T-helper 17 cell (primary cell): ENCODE data around the gene APBA3. TPM values are rescaled to one million over a fixed set of nuclear protein-coding genes. Genes with fewer than 3 reads are reported as not detected.
A peak's percentile ranks its signal among the peaks of the same experiment; 100 is the strongest.

Source experiments
- ATAC-seq: fragments of 150-1000 bp; cut with Tn5 transposase; 2 replicates; pipeline ENCODE4 v1.10.0; 2021; ENCODE audit warnings: mild to moderate bottlenecking, moderate library complexity
- DNase-seq, 3 donors: peaks; one replicate each; pipeline versions ENCODE4 v3.0.0 to v3.0.0-alpha.2; 2020 to 2021
- H3K9me3 ChIP-seq: one replicate; pipeline ENCODE4 v1.7.0; 2013; ENCODE audit warnings: low read length, mild to moderate bottlenecking; ENCODE audit not compliant: control insufficient read depth, poor library complexity, severe bottlenecking
- H3K27ac Mint-ChIP-seq: one replicate; pipeline ENCODE4 v1.8.0; 2022; ENCODE audit warnings: mild to moderate bottlenecking, moderate library complexity, mixed read lengths
- H3K27me3 Mint-ChIP-seq: one replicate; pipeline ENCODE4 v1.8.0; 2022; ENCODE audit warnings: mixed read lengths
- H3K36me3 Mint-ChIP-seq: one replicate; pipeline ENCODE4 v1.8.0; 2022; ENCODE audit warnings: low read depth, mixed read lengths
- H3K4me1 Mint-ChIP-seq: one replicate; pipeline ENCODE4 v1.8.0; 2022; ENCODE audit warnings: mild to moderate bottlenecking, mixed read lengths
- H3K4me3 Mint-ChIP-seq: one replicate; pipeline ENCODE4 v1.8.0; 2022; ENCODE audit warnings: mild to moderate bottlenecking, moderate library complexity, mixed read lengths
- total RNA-seq, 4 donors: library from RNA in 2 of 4; stranded (reverse) in 2 of 4; gene quantifications; one replicate each; pipeline ENCODE4 v1.2.3 and lab custom pipeline; 2022 to 2026

The APBA3 gene
- total RNA-seq, 2 donors from 2014 or later = 71.9 to 75.1 TPM

GRCh38 chr19:3738477-3739220 is 22.8 kb downstream of the APBA3 start:
- no peak for DNase-seq
- ATAC-seq = no peak
- Mint-ChIP-seq H3K27ac (peak overlapping the region; percentile 87), H3K27me3 (no peaks in the 10 kb centered on the region), H3K36me3 (peaks cover 9% of the 10 kb centered on the region), H3K4me1 (peaks cover 11% of the 10 kb centered on the region), H3K4me3 (peak overlapping the region; percentile 5)
- H3K9me3 ChIP-seq = no peaks in the 10 kb centered on the region

DNA sequence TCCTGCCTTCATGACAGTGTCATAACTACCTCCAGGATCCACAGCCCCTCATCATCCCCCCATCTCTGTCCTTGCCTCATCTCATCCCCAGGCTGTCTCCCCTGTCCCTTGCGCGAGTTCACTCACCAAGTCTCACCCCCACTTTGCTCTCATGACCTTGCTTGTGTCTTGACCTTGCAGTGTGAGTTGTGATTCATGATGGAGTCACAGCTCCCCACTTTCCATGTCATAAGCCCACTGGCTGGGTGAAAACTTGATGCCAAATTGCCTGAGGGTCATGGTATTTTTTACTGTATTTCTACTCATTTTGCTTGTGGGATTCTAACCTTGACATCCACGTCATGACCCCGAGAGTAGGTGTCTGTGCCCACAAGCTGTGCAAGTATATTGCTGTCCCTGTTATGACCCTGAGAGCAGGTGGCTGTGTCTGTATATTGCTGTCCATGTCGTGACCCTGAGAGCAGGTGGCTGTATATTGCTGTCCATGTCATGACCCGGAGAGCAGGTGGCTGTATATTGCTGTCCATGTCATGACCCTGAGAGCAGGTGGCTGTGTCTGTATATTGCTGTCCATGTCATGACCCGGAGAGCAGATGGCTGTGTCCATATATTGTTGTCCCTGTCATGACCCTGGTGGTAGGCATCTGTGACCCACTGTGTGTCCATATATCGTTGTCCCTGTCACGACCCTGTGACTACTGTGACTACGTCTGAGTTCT is 23.8 kb downstream of the APBA3 start:
- Mint-ChIP-seq H3K27me3 (no peaks in the 10 kb centered on the region), H3K4me3 (no peak overlapping the region), H3K4me1 (peaks cover 11% of the 10 kb centered on the region), H3K36me3 (peaks cover 9% of the 10 kb centered on the region), H3K27ac (peak overlapping the region; percentile 51)
- no peaks in the 10 kb centered on the region for H3K9me3 ChIP-seq
- DNase-seq (no peak), ATAC-seq (no peak)

- H3K36me3 Mint-ChIP-seq = peaks cover 9% of the 10 kb centered on the region
- no peak for DNase-seq
- no peak overlapping the region for H3K4me3 Mint-ChIP-seq
- no peaks in the 10 kb centered on the region for H3K27me3 Mint-ChIP-seq
- H3K27ac Mint-ChIP-seq = no peak overlapping the region
- no peaks in the 10 kb centered on the region for H3K9me3 ChIP-seq
- H3K4me1 Mint-ChIP-seq = peaks cover 11% of the 10 kb centered on the region
- no peak for ATAC-seq
Observed at GRCh38 chr19:3736106-3736724, 25.3 kb downstream of the APBA3 start.

DNA sequence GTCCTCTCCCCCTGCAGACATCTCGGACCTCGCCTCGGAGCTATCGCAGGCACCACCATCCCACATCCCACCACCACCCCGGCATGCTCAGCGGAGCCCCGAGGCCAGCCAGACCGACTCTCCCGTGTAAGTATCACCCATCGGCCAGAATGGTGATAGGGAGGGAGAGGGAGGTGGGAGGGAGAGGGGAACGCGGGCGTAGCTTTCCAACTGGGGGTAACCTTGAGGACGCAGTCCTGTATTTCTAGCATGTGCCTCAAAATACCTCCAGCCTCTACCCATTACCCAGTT is 27.2 kb downstream of the APBA3 start:
- no peak for ATAC-seq
- H3K27me3 Mint-ChIP-seq = no peaks in the 10 kb centered on the region

DNA sequence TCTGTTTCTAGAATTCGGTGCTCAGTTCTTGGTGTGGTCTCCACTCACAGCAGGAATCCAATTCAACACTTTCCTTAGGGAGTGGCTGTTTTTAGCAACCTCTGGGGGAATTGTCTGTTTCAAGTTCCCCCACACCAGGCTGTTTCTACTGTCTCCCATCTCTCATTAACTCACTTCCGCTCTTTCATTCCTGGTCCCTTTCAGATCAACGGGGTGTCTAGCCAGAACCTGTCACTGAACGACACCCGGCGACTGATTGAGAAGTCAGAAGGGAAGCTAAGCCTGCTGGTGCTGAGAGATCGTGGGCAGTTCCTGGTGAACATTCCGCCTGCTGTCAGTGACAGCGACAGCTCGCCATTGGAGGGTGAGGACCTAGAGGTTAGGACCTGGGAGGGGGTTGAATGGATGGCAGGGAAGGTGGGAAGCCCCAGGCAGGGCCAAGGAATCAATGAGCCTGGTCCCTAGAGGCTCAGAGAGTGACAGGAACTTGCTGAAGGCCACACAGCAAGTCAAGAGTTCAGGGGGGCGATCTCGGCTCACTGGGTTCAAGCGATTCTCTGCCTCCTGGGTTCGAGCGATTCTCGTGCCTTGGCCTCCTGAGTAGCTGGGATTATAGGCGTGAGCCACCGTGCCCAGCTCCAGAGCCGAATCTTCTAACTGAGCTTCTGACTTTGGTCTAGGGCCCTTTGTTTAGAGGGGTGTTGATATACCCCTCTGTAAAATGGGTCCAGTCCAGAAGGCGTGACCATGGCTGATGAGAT is 27.8 kb downstream of the APBA3 start:
- no peaks in the 10 kb centered on the region for H3K9me3 ChIP-seq
- peaks cover 3% of the 10 kb centered on the region for H3K4me1 Mint-ChIP-seq
- ATAC-seq = no peak
- no peak overlapping the region for H3K4me3 Mint-ChIP-seq
- no peak overlapping the region for H3K27ac Mint-ChIP-seq
- peaks cover 11% of the 10 kb centered on the region for H3K36me3 Mint-ChIP-seq
- no peaks in the 10 kb centered on the region for H3K27me3 Mint-ChIP-seq
- DNase-seq = no peak

More for the DNA sequence above, 27.2 kb downstream of the APBA3 start:
- H3K36me3 Mint-ChIP-seq = peaks cover 11% of the 10 kb centered on the region
- no peak overlapping the region for H3K27ac Mint-ChIP-seq
- H3K4me1 Mint-ChIP-seq = peaks cover 6% of the 10 kb centered on the region
- no peak for DNase-seq
- H3K4me3 Mint-ChIP-seq = no peak overlapping the region
- no peaks in the 10 kb centered on the region for H3K9me3 ChIP-seq

DNA sequence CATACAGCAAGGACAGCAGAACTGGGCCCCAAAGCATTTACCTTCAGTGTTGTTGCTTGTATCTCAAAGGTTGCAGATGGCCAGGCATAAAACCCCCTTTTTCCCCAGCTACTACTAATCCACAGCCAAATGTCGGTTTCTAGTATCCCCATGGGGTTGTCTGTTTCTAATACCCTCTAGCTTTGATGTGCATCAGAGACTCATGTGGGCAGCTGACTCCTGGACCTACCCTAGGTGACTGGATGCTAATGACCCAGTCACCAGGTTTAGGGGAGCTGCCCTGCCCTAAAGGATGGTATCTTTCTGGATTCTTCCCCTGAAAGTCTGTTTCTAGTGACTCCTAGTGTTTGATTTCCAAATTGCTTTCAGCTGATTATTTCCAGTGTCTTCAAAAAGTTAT is 29.4 kb downstream of the APBA3 start:
- H3K9me3 ChIP-seq = no peaks in the 10 kb centered on the region
- Mint-ChIP-seq H3K4me3 (no peak overlapping the region), H3K27ac (peak overlapping the region; percentile 41), H3K27me3 (no peaks in the 10 kb centered on the region), H3K36me3 (peaks cover 7% of the 10 kb centered on the region), H3K4me1 (no peaks in the 10 kb centered on the region)
- ATAC-seq (no peak), DNase-seq (no peak)

DNA sequence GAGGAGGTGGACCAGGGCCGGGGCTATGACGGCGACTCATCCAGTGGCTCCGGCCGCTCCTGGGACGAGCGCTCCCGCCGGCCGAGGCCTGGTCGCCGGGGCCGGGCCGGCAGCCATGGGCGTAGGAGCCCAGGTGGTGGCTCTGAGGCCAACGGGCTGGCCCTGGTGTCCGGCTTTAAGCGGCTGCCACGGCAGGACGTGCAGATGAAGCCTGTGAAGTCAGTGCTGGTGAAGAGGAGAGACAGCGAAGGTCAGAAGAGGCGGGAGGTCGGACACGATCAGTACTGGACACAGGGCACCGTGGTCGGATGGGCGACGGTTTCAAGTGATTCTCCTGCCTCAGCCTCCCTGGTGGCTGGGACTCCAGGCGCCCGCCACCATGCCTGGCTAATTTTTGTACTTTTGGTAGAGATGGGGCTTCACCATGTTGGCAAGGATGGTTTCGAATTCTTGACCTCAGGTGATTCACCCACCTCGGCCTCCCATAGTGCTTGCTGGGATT is 31.0 kb downstream of the APBA3 start:
- DNase-seq (no peak), ATAC-seq (no peak)
- Mint-ChIP-seq H3K4me3 (no peak overlapping the region), H3K27me3 (no peaks in the 10 kb centered on the region), H3K4me1 (no peaks in the 10 kb centered on the region), H3K36me3 (peaks cover 3% of the 10 kb centered on the region), H3K27ac (no peak overlapping the region)
- no peaks in the 10 kb centered on the region for H3K9me3 ChIP-seq

- Mint-ChIP-seq H3K4me3 (no peak overlapping the region), H3K27me3 (no peaks in the 10 kb centered on the region), H3K4me1 (peaks cover 4% of the 10 kb centered on the region), H3K36me3 (peaks cover under 1% of the 10 kb centered on the region), H3K27ac (no peak overlapping the region)
- DNase-seq (no peak), ATAC-seq (no peak)
- H3K9me3 ChIP-seq = no peaks in the 10 kb centered on the region
Observed at GRCh38 chr19:3725640-3726310, 35.7 kb downstream of the APBA3 start.

DNA sequence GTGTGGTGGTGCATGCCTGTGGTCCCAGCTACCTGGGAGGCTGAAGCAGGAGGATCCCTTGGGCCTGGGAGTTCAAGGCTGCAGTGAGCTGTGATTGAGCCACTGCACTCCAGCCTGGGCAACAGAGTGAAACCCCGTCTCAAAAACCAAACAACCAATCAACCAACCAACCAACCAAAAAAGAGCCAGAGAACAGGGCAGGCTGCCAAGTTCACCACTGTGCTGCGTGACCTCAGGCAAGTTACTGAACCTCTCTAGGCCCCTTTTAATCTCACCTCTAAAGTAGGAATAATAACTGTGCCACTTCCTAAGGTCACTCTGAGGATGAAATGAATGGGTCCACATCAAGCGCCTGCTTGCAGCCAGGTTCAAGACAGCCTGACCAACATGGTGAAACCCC is 36.4 kb downstream of the APBA3 start:
- no peak for DNase-seq
- H3K27ac Mint-ChIP-seq = no peak overlapping the region
- no peaks in the 10 kb centered on the region for H3K36me3 Mint-ChIP-seq
- peaks cover 4% of the 10 kb centered on the region for H3K4me1 Mint-ChIP-seq
- no peak for ATAC-seq
- no peak overlapping the region for H3K4me3 Mint-ChIP-seq
- H3K9me3 ChIP-seq = no peaks in the 10 kb centered on the region
- no peaks in the 10 kb centered on the region for H3K27me3 Mint-ChIP-seq

- H3K9me3 ChIP-seq = no peaks in the 10 kb centered on the region
- ATAC-seq (no peak), DNase-seq (no peak)
- H3K4me1 Mint-ChIP-seq = peaks cover 4% of the 10 kb centered on the region
- H3K27ac Mint-ChIP-seq = no peak overlapping the region
- no peaks in the 10 kb centered on the region for H3K36me3 Mint-ChIP-seq
- H3K27me3 Mint-ChIP-seq = no peaks in the 10 kb centered on the region
- no peak overlapping the region for H3K4me3 Mint-ChIP-seq
Observed at GRCh38 chr19:3723883-3724282, 37.6 kb downstream of the APBA3 start.

DNA sequence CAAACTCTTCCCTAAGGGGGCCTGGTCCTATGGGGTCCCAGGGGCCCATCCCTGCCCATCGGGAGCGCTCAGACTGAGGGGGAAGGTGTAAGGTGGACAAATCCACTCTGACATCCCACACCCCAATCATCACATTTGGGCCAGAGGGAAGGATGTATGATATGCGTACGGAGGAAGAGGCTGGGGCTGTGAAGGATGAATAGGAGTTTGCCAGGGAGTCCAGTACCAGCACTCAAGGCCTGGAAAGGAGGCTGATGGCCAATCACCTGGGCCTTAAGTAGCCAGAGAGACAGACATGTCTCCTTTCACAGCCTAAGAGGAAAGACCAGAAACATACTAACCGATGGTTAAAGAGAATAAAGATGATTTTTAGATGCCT is 38.4 kb downstream of the APBA3 start:
- H3K9me3 ChIP-seq = no peaks in the 10 kb centered on the region
- H3K4me1 Mint-ChIP-seq = peaks cover 4% of the 10 kb centered on the region
- H3K27me3 Mint-ChIP-seq = no peaks in the 10 kb centered on the region
- no peaks in the 10 kb centered on the region for H3K36me3 Mint-ChIP-seq
- no peak overlapping the region for H3K4me3 Mint-ChIP-seq
- DNase-seq = no peak
- no peak for ATAC-seq
- H3K27ac Mint-ChIP-seq = no peak overlapping the region

DNA sequence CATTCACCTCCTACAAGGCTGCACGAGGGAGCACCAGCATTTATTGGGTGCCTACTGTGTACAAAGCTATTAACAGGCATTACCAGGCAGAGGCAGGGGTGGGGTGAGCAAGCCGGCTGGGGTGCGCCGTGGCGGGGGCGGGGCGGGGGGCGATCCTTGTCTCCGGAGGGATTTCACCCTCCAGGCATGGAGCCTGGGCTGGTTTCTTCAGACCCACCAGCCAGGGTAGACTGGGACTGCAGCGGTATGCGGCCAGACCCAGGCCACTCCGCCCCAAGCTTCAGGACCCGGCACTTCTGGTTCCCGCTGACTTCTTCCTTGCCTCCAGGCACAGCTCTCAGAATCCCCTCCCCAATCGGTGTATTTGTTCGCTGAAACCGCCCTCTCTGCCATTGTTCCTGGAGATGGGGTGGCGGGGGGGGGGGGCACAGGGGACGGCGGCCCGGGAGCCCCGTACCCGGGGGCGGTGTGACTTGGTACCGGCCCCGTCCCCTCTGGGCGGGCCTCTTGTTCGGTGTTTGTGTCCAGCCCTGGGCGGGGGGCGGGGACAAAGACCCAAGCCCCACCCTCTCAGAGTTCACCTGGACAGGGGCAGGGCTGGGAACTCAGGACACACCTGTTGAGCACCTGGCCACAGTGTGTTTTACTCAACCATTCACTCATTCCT is 38.9 kb downstream of the APBA3 start:
- no peak overlapping the region for H3K27ac Mint-ChIP-seq
- H3K4me3 Mint-ChIP-seq = peak overlapping the region; percentile 90
- no peaks in the 10 kb centered on the region for H3K9me3 ChIP-seq
- H3K27me3 Mint-ChIP-seq = no peaks in the 10 kb centered on the region
- H3K36me3 Mint-ChIP-seq = no peaks in the 10 kb centered on the region
- ATAC-seq = no peak
- DNase-seq = no peak
- peaks cover 4% of the 10 kb centered on the region for H3K4me1 Mint-ChIP-seq
